GM18858 (cell line): Measurements from ENCODE around the gene FOXL2NB.

Experiments
- ATAC-seq: cut with Tn5 transposase; IDR thresholded peaks from one replicate; pipeline ENCODE4 v1.9.1; 2021; ENCODE audit not compliant: unreplicated experiment

FOXL2NB gene

GRCh38 chr3:138944929-138945708 is 1.9 kb upstream of the FOXL2NB start:
- no peak for ATAC-seq

- ATAC-seq = no peak
Observed at GRCh38 chr3:138945709-138946662, 1.0 kb upstream of the FOXL2NB start.

- ATAC-seq = no peak
Observed at GRCh38 chr3:138947495-138948121, 591 bp downstream of the FOXL2NB start.

- ATAC-seq = no peak
Observed at GRCh38 chr3:138948371-138949001, 1.5 kb downstream of the FOXL2NB start.

GRCh38 chr3:138949002-138949418 is 2.0 kb downstream of the FOXL2NB start:
- no peak for ATAC-seq

- ATAC-seq = no peak
Observed at GRCh38 chr3:138949445-138950005, 2.5 kb downstream of the FOXL2NB start.

- no peak for ATAC-seq
Observed at GRCh38 chr3:138950006-138950644, 3.1 kb downstream of the FOXL2NB start.

GRCh38 chr3:138950701-138951100 is 3.7 kb downstream of the FOXL2NB start:
- ATAC-seq = no peak

GRCh38 chr3:138960417-138960852 is 13.4 kb downstream of the FOXL2NB start:
- no peak for ATAC-seq

- no peak for ATAC-seq
Observed at GRCh38 chr3:138962854-138963560, 16.0 kb downstream of the FOXL2NB start.

- ATAC-seq = no peak
Observed at GRCh38 chr3:138964264-138964663, 17.2 kb downstream of the FOXL2NB start.

- ATAC-seq = no peak
Observed at GRCh38 chr3:138964923-138965322, 17.9 kb downstream of the FOXL2NB start.

- ATAC-seq = no peak
Observed at GRCh38 chr3:138971766-138972320, 24.8 kb downstream of the FOXL2NB start.

GRCh38 chr3:138972941-138973340 is 25.9 kb downstream of the FOXL2NB start:
- ATAC-seq = no peak

GRCh38 chr3:138974462-138974861 is 27.4 kb downstream of the FOXL2NB start:
- no peak for ATAC-seq

GRCh38 chr3:138975351-138975750 is 28.3 kb downstream of the FOXL2NB start:
- no peak for ATAC-seq

- no peak for ATAC-seq
Observed at GRCh38 chr3:138976047-138976446, 29.0 kb downstream of the FOXL2NB start.

GRCh38 chr3:138984816-138985215 is 37.8 kb downstream of the FOXL2NB start:
- no peak for ATAC-seq

- ATAC-seq = no peak
Observed at GRCh38 chr3:138985932-138986331, 38.9 kb downstream of the FOXL2NB start.
